HuH-7 (cell line): ENCODE measurements around the gene SGMS1.
A peak's percentile ranks its signal among the peaks of the same experiment; 100 is the strongest.

Source experiments
- DNase-seq: peaks from one replicate; pipeline ENCODE4 v3.0.0; 2011; ENCODE audit warnings: low spot score

SGMS1 gene

DNA sequence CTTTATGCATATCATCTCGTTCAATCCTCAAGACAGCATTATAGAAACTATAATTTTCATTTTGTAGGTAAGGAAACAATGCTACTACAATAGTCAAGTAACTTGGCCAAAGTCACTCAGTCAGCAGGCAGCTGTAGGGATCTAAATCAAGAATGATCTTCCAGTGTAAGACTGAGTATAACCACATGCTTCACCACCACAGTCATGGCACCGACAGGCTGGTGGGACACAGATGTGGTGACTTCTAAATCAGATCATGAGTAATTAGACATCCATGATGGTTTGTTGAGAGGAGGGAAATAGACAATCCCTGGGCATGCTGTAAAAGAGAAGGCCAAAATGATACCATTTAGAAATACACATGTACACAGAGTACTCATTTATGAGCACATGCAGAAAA is 288.4 kb downstream of the SGMS1 start:
- no peak for DNase-seq

GRCh38 chr10:50334273-50334672 is 289.5 kb downstream of the SGMS1 start:
- DNase-seq = no peak

GRCh38 chr10:50333872-50334271 is 289.9 kb downstream of the SGMS1 start:
- DNase-seq = no peak

DNA sequence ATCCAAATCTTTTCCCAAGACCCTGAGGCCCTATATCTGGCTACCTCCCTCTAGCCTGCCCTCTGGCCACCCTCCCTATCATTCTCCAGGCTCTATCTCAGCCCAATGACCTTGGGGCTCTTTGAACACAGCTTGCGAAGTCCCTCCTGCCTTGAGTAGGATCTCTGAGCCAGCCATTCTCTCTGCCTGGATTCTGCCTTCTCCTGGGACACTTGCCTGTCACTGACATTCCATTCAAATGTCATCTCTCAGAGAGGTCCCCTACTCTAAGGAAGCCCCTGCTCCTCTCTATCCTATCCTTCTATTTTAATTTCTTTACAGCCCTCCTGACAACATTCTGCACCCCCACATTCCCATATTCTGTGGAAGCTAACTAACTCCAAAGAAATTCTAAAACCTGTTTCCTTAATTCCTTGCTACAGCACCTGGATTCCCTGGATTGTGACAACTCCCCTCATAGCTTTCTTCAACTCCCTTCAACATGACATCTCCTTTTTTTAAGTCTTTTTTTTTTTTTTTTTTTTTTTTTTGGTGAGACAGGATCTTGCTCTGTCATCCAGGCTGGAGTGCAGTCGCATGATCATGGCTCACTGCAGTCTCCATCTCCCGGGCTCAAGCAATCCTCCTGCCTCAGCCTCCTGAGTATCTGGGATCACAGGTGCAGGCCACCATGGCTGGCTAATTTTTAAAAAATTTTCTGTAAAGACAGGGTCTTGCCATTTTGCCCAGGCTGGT is 291.5 kb downstream of the SGMS1 start:
- DNase-seq = no peak

- DNase-seq = no peak
These were observed 292.3 kb downstream of the SGMS1 start for GRCh38 chr10:50331486-50331885.

DNA sequence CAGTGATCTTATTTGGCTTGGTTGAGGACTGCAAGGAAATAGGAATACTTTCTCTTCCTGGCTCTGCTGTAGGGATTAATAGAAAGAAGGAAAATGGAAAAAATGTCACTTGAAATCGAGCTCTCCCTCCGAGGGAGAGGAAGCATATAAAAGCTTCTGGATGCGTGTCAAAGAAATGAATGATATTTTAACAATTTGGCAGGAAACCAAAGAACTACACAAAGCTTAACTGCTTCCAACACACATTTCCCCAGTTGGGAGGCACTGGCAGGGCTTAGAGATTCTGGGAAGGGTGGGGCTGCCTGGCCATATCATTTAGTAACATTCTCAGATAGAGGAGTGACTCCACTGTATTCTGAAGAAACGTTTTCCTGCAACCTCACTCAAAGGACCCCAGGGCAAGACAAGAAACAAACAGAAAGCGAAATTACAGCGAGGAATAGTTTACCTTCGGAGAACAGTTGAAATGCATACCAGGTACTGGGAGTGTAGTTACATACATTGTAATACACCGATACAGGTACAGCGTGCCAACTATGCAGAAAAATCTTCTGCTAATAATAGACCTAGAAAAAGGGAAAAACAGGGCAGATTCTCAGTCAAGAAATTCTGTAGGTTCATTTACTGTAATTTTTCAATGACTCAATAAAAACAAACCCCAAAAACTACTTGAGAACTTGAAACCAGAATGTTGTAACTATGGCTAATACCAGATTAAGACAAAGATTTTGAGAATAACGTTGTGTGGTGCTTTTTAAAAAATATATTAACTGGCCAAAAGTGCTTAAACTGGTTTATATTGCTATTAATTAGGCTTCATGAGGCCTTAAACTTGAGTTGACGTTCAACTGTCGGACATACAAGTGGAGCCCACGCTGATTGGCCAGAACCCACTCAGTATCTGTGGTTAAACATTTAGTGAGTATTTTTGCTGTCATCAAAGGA is 296.7 kb downstream of the SGMS1 start:
- DNase-seq = no peak

DNA sequence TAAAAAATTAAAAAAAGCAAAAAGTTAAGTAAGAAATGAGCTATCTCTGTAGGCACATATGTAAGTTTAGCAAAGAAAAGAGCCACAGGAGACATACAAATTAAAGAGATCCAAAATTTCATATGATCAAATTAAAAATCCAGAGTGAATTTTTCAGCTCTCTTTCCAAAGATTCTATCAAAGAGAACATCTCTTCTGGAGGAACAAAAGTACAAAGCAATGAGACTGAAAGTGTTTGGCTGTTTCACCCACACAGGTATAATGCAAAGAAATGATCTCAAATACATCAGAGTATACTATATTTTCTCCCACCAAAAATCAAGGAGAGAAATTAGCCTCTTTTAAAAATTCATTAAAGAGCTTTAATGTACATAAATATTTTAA is 297.6 kb downstream of the SGMS1 start:
- no peak for DNase-seq

DNA sequence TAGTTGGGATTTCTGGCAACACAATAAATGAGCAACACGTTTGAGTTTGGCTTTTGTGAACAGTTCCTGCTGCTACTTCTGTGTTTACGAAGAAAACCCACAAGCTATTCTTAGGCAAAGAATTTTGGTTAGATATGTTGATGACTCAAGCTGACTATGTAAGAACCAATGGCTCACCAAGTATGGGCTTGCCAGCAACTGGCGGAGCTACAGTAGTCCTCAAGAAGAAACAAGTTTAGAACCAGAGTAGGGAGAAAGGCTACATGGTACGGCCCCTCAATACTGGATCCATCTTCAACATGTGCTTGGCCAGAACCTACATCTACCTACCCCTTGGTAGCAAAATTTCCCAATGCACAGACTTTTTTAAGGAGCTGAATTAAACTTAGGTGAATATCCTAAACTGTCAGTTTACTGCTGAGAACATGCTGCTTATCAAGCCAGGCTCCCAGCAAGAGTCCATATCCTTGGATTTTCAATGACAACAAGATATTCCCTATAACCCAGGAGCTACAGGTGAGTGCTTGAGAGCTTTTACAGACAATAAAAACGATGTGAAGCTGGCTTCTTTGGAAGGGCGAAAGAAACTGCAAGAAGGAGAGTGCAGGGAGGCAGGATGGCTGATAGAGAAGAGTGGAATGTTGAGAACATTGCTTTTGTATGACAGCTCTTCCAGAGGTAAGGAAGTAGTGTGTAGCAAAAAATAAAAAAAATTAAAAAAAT is 298.1 kb downstream of the SGMS1 start:
- no peak for DNase-seq

DNA sequence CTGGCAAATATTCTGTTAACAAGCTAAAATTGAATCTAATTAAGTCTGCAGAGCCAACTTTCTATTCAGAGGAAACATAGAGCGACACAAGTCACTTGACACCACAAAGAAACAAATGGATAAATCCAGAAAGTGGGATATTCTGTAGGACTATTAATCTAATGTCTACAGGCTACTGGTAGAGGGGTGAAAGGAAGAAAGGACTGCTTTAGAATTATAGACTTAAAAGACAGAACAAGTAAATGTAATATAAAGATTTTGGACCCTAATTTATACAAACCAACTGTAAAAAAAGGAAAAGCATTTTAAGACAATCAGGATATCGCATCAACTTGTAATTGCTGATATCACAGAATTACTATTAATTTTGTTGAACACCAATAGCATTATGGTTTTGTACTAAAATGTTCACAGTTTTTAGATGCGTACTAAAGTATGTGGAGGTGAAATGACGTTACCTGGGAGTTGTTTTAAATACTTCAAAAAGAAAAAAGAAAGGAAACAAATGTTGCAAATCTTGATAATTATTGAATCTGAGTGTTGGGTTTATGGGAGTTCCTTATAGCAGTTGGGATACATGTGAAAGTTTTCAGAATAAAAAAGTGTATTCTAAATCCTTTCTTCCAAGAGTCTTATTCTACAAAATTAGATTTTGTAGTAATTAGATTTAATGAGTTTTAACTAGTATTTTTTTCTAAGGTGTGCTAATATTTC is 298.9 kb downstream of the SGMS1 start:
- no peak for DNase-seq

DNA sequence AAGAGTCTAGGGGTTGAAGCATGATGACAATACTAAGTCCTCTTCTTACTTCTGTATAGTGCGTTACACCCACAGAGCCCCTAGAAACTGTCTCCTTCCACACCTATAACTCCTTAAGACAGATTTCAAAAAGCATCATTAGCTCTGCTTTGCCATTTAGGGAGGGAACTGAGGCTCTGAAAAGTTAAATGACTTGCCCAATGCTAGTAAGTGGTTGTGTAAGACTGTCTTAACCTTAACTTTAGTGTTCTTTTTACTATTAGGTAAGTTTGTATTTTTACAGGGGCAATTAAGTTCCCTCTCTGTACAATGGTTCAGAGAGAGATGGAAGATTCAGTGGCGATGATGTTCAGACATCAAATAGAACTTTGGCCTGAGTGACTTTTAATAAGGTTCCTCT is 299.7 kb downstream of the SGMS1 start:
- no peak for DNase-seq

GRCh38 chr10:50322077-50322476 is 301.7 kb downstream of the SGMS1 start:
- DNase-seq = no peak

GRCh38 chr10:50318129-50318528 is 305.6 kb downstream of the SGMS1 start:
- DNase-seq = no peak

- no peak for DNase-seq
These were observed 306.8 kb downstream of the SGMS1 start for GRCh38 chr10:50316695-50317648.

DNA sequence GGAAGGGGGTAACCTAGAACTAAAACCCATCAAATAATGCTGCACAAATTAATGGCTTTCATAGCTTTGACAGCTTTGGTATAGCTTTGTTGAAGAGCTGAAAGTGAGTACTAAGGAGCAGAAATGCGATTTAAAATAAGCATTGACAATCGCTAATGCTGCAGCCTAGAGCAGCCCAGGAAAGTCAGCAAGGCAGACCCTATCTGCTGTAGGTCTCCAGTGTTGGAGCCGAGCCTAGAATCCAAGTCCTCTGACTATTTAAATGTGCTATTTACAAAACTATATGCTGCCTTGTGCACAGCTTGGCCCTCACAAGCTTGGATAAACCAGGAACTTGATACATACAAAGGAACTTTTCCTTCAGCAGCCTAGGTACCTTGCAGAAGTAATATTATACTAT is 307.6 kb downstream of the SGMS1 start:
- DNase-seq = no peak

- DNase-seq = no peak
These were observed 308.3 kb downstream of the SGMS1 start for GRCh38 chr10:50315424-50315823.

- no peak for DNase-seq
These were observed 309.3 kb downstream of the SGMS1 start for GRCh38 chr10:50314169-50315071.

DNA sequence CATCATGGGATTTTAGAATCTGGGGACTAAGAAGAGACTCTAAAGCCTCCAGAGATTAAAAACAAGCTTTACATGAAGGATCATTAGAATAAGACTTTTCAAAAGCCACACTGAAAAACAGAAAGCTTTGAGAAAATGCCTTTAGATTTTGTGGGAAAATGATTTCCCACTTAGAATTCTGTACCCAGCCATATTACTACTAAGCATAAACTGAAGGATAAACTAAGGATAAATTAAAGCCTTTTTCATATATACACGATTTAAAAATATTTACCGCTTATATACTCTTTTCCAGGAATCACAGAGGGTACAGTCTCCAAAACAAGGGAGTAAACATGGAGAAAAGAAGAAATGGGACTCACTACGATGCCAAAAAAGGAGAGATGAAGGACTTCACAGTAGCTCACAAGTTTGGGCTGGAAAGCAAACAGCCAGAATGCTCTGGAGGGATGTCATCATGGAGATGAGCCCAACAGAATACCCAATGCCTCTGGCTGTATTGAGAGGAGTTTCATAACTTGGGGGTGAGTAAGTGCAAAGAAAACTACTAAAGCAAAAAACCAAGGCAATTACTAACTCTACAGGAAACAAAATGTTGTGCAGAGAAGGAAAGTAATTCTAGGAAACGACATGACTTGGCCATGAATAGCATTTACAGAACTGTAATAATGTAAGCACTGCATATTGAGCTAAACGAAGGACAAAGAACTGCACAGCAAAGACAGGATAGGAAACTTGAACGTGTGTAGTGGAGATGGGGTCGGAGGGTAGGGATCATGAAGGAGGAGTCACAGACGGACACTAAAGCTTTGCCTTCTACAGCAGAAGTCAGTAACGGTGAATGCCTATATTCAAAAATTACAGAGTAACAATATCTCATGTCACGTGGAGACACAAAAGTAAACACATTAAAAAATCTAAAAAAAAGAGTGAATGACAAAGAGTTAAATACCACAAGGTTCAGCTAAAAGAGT is 311.0 kb downstream of the SGMS1 start:
- no peak for DNase-seq

DNA sequence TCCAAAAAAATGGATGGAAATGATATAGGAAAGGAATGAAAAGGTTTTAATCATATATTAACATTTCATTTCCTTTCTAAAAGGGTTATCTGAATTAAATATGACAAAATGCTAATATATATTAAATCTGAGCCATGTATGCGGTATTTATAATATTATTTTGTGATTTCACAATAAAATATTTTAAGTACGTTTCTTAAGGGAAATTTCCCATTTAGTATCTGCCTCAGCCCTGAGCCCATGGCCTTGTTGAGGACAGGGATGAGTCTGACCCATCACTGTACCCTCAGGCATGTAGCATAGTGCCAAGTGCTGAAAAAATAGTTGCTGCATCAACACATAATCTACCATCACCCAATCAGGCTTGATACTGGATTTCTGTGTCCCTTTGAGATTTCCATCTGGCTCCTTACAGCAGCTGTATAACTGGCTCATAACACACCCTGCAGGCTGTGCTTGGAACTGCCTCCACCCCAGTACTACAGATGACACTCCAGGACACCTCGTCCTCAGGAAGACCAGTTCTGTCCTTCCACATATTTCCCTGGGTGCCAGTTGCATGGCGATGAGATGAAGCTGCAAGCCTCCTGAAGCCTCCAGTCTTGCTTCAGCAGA is 313.1 kb downstream of the SGMS1 start:
- DNase-seq = peak; percentile 42
